Measurements from ENCODE around the gene AUTS2.

AUTS2 gene

DNA sequence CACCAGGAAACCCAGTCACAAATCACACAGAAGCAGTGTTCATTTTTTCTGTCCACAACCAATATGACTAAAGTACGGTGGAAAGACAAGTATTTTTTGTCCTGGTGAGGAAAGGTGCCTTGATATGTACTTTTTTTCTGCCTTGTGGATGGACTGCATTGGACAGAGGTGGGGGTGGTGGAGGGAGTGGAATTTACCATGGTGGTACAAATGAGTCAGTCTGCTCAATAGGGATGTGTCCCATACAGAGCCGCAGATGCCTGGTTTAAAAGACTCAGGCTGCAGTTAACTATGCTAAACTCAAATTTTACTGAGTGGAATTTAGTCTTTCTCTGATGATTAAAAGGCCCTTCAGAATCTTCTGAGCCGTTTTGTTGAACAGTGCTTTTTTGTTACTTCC, 859.2 kb downstream of the AUTS2 start:
- DNase-seq (ENCODE audit: low read depth in 2 of 2): no peak

DNA sequence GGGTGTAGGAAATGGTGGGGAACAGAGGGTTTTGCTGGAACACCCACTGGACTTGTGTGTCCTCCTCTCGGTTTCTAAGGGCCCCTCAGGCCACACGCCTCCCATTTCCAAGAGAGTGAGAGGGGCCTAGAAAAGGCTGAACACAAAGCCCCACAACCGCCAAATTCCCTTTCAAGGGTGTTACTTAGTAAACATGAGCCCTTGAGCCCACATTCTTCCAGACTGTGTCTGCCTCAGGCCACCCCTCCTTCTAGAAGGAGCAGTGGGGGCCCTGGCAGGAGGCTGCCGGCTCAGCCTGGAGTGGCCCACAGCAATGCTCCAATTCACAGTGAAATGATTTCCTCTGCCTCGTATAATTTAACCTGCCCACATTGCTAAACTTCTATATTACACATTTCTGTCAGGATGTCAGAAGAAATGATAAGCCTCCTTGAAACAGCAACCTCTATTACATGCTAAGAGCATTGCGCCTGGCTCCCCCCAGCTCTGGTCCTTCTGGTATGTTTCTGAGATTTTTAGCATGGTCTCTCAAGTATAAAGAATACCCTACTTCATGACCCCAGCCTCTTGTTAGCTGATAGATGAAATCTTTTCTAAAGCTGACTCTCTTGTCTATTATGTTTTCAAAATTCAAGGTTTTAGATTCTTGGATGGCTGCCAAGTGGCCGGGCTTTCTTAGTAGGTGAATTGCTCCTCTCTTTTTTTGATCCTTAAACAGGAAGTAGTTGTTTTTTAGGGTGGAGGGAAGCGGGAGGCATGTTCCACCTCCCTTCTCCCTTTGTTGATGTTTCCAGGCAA, 859.8 kb downstream of the AUTS2 start:
- DNase-seq (ENCODE audit: low read depth in 2 of 2): no peak

DNA sequence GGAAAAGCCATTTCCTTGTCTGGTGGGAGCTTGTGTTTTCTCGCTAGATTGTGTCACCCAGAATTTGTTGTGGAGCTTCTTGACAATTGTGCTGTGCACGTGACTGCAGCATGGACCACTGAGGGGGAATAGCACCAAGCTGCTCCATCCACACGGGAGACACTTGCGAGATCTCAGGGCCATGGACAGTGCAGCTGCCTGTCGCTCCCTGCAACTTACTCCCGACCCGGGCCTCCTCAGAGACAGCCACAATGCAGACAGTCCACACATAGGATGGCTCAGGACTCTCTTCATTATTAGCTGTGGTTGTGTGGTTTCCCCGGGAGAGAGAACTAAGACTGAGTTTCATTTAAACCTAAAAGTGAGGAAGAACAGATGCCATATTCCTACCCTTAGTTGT, 860.5 kb downstream of the AUTS2 start:
- no peak for DNase-seq (ENCODE audit: low read depth in 2 of 2)

DNA sequence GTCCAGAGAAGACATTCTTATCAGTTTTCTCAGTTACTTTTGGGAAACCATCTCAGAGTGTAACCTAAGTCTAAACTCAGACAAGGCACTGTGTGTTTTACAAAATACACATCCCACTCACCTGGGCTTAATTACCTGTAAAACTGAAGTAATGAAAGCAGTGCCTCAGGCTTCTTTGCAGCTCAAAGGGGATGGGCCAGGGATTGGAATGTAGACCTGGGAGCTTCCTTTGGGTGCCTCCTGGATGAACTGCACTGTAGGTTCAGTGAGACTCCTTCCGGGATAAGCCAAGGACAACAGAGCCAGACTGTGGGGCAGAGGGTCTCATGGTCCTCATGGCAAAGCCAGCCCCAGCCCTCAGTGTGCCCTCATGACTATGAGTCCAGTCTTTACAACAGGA, 861.3 kb downstream of the AUTS2 start:
- DNase-seq (ENCODE audit: low read depth in 2 of 2): no peak

DNA sequence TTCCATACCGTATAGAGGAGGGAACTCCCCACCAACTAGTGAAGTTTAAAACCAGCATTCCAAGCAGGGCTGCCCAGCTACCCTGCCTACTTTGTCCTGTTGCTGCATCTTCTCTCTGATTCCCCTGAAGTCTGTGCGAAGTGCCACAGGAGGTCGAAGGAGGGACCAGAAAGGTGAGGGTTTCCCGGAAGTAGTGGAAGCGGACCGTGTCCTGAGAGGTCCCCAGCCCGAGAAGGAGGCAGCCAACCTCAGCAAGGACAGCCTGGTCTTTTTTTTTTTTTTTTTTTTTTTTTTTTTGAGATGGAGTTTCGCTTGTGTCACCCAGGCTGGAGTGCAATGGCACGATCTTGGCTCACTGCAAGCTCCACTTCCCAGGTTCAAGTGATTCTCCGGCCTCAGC, 861.8 kb downstream of the AUTS2 start:
- no peak for DNase-seq (ENCODE audit: low read depth in 2 of 2)

DNA sequence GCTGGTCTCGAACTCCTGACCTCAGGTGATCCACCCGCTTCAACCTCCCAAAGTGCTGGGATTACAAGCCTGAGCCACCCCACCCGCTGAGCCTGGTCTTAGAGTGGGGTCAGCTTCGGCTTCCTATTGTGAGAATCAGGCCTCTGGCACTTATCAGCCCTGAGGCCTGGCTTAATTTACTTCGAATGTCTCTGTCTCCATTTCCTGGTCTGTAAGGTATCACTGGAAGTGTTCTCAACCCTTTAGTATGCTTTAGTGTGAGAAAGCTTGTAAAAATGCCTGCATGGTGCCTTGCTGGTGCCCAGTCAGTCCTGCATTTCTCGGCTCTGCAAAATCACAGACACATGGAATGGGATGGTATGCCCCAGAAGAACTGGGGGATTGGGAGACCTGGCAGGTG, 862.3 kb downstream of the AUTS2 start:
- no peak for DNase-seq (ENCODE audit: low read depth in 2 of 2)

DNA sequence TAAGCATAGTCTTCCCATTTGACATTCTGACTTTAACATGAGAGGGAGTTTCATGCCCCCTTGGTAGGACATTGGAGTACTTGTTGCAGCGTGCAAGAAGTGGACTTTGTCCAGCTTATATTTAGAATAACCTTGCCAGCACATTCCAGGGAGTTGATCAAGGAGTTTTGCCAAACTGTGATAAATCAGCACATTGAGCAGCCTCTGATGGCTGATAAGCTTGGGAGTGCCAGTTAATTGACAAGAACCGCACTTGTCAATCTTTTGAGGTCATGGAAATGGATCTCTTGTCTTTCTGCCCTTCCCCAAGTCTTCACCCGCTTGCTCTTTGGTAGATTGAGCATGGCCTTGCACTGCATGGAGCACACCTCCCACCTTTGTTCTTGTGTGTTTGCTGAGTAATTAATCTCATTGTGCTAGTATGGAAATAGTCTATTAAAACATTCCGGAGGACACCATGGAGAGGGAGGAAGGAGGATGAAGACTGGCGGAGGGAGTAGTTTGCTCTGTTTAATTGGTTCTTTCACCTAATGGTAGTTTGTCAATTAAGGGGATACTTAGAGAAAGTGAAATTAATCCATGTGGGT, 865.2 kb downstream of the AUTS2 start:
- no peak for DNase-seq (ENCODE audit: low read depth in 2 of 2)

DNA sequence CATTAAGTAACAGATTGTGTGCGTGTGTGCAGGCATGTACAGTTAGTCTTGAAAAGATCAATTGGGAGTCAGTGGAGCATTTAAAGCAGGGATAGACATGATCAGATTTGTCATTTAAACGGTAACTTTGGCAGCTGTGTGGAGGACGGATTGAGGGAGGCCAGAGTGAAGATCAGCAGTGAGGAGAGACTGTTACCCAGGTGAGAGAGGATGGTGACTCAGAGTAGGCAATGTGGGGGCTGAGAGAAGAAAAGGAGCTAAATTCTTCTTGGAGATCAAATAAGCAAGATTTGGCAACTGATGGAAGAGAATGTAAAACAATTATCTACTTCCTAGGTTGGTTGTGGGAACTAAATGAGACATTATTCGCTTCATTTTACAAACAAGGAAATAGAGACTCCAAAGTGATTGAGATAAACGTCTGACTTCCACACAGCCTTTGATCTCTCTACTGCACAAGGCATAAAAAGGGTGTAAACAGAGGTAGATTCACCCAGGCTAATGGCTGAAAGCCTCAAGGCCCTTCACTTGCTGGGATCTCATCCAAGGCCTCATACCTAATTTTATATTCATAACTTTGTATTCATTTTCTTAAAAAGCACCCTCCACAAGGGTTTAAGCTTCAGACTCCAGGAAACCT, 868.6 kb downstream of the AUTS2 start:
- DNase-seq (ENCODE audit: low read depth in 2 of 2): no peak

DNA sequence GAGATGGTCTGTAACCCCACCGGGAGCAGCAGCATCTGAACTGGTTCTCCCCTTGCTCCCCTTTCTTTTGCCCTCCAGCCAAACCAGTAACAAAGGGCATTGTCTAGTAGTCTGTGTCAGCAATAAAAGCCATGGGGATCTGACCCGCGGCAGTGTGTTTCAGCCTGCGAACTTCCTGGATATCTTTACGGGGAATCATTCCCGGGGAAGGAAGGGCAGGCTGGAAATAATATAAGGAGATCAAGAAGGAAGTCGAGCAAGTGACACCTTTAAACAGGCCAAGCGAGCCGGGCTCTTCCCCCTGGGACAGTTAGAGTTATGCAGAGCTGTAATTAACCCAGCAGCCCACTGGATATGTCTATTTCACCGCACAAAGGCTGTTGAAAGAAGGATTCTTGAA, 872.5 kb downstream of the AUTS2 start:
- DNase-seq (ENCODE audit: low read depth in 2 of 2): no peak

DNA sequence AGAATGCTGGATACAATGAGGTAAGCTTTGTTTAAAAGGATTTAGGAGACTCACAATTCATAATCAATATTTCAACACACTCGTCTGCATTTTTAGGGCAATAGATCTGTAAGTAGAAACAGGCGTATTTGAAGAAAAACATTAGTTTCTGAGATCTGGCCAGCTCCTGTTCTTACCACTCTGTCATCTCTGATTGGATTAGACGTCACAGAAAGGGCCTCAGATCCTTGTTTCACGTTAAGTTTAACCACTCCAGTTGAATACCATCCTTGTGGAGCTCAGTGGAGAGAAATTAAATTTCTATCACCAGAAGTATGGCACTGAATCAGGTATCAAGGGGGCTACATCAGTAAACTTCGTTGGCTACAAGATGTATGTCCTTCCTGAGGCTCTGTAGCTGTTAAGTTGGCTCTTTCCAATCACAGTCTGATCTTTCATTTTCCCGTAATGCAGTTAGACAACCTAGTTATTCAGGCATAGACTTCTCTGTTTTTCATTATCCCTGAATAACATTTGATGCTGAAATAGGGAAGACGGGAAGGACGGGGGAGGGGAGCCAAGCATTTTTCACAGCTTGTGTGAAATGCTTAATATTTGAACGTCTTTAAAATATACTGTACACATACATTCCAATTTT, 874.4 kb downstream of the AUTS2 start:
- peak; percentile 43 to 48 for DNase-seq (ENCODE audit: low read depth in 2 of 2)

DNA sequence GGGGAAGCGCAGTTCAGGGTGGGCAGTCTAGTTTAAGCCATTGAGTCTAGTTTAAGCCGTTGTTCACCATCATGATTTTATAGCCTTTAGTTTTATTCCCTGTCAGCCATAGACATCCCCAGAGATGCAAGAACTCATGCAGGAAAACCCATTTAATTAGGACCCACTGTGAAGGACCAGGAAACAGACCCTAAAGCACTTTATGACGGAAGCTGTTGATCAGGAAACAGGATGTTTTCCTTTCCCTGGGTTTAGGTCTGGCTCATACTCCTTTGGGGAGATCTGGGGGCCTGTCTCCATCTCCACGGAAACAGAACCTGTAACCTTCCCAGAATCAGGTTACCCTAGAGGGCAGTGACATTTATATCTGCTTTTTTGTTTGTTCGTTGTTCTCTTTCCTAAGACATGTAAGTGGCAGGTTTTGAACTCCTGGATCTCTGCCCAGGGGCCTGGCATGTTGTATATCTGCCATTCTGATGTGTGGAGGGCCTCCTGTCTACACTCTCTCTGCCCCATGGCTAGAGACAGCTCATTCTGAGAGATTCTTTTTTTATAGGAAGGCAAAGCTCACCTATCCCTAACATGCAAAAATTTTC, 876.5 kb downstream of the AUTS2 start:
- DNase-seq (ENCODE audit: low read depth in 2 of 2): no peak

DNA sequence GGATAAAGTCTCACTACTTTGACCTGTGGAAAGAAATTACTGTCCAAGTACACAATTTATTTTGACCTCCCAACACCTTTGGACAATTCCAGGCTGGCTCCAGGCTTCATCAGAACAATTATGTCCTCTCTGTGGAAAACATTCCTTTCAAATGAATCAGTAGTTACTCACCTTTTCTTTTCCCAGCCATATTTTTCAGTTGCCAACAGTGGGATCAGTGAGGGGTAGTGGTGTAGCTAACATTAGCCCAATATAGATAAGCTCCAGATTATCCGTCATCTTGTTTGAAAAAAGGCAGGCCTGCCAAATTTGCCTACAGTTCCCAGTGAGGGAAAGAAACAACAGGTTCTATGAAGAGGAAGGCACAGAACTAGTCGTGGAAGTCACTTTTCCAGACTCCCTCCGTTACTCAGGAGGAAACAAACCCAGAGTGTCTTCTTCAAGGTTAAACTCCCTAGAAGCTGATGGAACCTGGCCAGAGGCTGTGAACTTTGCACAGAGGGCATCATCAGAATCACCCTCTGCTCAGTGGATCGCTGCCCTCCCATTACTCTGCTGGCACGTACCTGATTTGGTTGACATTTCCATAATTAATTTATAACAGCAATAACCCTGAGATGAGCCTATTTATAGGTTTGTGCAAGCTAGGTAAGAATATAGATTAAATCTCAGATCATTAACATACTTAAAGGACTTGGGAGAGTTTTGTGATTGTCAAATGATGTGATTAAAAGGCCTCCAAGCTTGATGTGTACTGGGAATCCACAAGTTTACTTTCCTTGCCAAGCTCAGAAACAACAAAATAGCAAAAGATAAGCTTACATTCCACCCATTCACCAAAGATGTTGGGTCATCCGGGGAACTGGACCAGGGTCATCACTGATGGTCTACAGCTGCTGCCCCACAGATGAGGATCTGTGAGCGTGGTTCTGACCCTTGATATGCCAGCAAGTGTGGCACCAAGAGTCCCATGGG, 879.0 kb downstream of the AUTS2 start:
- DNase-seq (ENCODE audit: low read depth in 2 of 2): no peak

DNA sequence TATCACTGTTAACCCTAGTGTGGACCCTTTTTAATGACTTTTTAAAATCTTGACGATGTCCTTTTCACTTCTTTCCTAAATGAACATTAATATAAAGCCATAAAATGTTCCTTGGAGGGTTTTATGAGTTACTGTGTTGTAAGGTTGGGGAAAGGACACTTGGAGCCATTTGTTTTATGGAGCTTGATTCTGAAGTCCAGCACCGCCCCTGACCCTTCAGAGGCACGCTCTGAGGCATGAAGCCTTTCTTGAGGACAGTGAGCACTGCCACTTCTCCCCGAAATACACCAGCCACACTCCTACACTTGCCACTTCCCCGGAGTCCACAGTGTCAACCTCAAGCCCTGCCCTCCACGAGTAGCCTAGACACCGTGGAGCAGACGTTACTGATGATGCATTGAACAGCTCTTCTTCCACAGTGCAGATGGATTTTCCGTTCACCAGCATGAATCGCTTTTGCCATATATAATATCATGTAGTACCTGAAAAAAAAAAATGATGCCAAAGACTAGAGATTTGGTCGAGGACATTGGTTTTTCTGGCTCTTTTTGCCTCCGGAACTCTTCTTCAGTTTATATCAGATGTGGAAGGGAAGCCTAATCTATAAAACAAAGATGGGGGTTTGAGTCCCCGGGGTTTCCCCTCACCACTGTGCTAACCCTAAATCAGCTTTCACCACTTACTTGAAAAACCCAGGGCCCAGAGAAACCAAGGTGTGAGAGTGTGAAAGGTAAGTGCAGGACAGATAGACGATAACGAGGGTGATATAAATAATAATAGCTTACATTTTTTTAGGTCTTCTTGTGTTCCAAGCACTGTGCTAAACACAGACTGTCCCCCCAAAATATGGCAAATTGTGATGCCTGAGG, 881.1 kb downstream of the AUTS2 start:
- DNase-seq (ENCODE audit: low read depth in 2 of 2): no peak

DNA sequence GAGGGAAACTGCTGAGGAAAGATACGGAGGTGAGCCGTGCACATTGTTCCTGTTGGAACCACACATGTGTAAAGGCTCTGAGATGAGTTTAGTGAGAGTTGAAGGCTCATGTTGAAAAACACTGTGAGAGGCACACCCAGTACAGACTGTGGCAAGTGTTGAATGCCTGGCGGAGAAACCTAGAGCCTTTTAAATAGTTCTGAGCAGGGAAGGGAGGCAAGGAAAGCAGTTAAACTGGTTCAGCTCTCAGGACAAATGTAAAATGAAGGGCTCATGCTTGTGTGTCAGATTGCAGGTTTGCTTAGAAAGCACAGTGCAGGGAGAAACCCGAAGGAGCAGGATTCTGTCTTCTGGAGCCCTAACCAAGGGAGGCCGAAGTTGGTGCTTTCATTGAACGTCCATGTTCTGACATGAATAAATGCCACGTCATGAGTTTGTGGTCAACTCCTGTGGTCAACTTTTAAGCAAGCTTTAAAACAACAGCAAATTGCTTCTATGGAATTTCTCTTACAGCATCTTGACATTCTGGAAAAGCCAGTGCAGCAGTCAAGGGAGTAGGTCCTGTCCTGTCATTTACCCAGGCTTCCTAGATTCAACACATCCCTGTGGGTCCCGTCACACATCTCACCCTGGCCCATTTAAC, 882.8 kb downstream of the AUTS2 start:
- no peak for DNase-seq (ENCODE audit: low read depth in 2 of 2)

DNA sequence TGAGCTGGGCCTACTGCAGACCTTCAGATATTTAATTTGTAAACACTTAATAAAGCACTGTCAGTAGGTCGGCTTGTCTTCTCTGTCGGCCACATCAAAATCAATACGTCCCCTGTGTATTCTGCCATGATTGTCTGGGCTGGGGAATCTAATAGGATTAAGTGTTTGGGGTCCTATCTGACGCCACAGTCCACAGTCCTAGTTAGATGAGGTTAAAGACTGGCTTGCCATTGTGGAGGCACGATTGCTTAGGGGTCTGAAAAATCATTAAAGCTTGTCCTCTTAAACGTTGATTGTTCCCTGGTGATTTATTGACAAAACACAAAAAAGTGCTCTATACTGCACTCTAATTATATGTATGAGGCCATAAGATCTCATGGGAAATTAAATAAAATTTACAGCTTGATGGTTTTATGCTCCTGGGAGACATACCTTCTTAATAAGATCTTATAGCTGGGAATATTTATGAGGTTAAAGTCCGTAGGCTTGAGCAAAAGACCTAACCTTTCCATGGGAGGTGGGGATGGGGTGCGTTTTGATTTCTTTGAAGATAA, 883.4 kb downstream of the AUTS2 start:
- no peak for DNase-seq (ENCODE audit: low read depth in 2 of 2)

DNA sequence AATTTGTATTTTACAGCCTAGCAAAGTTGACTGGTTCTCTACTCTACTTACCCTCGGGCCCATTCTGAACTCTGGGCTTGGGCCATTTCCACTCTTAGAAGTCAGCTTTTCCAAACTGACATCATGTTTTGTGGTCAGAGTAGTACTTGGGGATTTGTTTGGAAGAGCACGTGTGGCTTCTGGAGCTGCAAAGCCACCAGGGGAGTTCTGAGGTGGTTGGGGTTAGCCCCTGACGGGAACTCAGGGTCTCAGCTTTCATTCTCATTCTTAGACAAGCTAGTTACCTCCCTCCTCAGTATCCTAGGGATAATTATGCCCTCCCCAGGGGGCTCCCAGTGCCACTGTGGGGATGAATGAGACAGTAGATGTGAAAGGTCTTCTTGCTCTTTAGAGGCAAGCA, 886.0 kb downstream of the AUTS2 start:
- no peak for DNase-seq (ENCODE audit: low read depth in 2 of 2)

DNA sequence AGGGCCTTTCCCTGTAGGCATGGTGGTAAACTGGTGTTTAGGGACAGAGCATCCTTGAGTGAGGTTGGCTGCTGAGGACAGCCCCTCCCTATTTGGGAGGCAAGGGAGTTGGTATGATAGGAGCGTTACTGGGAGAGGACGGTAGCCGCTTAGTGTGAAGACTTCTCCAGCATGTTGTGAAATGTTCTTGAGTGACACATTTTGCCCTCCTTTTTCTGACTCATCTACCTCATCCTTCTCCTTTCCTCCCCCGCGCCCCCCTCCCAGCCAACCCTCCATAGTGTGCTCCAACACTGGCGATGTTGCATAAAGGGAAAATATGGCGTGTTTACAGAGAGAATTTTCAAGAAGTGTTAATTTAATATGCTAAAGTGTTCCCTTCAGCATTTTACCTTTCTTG, 888.7 kb downstream of the AUTS2 start:
- no peak for DNase-seq (ENCODE audit: low read depth in 2 of 2)

DNA sequence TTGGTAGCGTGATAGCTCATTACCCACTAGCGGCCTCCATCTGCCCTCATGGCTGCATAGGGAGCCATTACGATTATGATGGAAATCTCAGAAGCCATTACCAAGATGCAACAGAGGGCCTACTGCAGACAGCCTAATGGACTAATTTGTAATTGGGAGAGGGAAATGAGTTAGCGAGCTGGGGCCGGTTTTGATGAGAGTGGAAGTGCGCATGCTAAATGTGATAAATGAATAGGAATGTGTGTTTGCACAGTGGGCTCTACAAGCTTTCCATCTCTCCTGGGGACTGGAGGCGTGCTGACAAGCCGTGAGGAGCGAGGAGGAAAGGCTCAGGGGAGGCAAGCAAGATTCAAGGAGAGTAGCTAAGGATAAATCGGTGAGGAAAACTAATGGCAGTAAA, 889.2 kb downstream of the AUTS2 start:
- DNase-seq (ENCODE audit: low read depth in 2 of 2): no peak

DNA sequence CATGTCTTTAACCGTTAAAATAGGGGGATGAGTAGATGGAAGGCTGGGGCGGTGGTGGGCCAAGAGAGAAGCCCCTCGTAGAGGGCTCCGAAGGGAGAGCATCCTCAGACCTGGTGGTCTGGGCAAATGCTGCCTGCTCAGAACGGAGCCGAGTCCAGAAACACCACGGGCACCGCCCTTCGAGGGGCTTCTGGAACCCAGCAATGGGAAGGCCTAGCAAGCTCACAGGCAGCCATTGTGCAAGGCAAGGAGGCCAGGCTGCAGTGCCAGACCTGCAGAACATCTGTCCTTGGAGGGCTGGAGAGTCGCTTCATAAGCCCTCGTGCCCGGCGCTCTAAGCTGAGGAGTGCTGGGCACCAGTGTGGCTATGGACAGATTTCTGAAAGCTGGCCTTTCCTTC, 889.6 kb downstream of the AUTS2 start:
- no peak for DNase-seq (ENCODE audit: low read depth in 2 of 2)
